ENCODE measurements around the gene MRTFB.
A peak's percentile ranks its signal among the peaks of the same experiment; 100 is the strongest.

MRTFB gene

DNA sequence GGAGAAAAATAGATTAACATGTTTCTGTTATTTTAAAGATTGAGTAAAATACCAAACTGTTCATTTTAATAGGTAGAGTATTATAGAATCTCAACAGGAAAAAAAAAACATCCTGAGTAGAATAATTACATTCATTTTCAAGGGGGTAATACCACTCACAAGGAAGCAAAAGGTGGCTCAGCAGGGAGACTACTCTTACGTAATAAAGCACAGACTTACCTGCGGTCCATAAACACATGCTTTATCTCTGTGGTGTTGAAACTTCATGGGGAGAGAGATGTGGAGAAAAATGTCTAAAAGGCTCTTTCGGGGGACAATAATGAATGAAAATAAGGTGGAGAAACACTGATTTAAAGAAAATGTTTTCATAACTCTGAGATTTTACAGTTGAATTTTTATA lies 171.7 kb downstream of the MRTFB start:
- DNase-seq = no peak

DNA sequence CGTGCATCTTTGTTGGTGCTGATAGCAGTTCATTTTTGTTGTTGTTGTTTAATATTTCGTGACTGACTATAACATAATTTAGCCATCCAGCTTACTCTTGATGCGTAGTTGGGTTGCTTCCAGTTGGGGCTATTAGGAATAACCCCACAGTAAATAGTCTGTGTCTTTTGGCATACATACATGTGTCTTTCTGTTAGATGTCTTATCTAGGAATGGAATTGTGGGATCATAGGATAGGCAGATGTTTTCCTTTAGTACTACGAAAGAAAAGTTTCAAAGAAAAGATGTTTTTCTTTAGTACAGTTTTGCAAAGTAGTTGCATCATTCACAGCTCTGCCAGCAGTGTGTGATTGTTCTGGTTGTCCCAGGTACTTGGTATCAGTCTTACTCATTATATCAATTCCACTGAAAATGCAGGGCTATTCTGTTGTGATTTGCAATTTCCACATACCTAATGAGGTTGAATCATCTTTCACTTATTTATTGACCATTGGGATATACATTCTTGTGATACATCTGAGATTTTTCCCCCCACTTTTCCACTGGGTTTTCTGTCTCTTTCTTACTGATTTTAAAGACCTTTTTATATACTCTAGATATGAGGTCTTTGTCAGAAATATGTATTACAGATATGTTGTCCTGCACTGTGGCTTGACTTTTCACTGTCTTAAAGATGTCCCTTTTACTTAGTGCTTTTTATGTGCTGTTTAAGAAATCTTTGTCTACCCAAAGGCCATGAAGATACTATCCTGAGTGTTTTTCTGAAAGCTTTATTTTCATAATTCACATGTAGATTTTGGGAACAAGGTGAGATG lies 173.3 kb downstream of the MRTFB start:
- no peak for DNase-seq

DNA sequence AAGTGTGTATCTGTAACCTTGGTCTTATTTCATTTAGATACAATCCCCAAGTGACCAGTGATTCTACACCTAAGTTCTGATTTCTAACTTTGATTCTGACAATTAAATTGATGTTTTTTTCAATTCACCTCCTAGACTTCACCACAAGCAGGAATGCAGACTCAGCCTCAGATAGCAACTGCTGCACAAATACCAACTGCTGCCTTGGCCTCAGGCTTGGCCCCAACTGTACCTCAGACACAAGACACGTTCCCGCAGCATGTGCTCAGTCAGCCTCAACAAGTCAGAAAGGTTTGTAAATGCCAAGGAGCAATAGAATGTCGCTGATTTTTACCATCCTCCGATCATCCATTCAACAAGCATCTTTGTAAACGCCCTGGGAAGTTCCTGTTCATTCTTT lies 177.7 kb downstream of the MRTFB start:
- DNase-seq = no peak

DNA sequence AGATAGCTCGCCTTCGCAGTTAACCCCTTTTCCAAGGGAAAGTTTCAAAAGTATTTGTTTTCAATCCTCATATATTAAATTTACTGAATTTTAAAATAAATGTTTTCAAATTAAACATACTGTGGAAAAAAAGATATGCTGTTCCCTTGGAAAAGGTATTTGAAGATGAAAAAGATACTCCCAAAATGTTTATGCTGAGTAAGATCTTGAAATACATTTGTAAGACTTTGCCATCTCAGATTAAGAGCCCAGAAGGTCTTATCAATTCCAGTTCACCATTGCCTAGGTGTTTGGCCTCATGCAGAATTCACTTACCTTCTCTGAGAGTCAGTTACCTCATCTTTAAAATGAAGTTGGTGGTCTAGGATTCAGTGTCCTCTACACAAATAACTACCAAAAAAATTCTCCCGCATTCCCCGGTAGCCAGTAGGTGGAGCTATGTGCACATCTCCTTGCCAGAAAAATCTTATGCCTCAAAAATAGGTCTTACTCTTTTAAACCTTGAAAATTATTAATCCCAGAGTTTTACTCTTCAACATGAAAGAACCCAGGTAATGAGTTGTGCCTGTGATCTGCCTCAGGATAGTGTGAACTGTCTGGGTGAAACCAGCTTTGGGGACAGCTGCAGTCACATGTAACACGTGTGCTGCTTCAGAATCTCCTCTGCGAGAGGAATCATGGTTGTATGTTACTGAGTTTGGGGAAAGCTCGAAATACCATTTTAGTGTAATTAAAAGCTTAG lies 178.3 kb downstream of the MRTFB start:
- DNase-seq = no peak

DNA sequence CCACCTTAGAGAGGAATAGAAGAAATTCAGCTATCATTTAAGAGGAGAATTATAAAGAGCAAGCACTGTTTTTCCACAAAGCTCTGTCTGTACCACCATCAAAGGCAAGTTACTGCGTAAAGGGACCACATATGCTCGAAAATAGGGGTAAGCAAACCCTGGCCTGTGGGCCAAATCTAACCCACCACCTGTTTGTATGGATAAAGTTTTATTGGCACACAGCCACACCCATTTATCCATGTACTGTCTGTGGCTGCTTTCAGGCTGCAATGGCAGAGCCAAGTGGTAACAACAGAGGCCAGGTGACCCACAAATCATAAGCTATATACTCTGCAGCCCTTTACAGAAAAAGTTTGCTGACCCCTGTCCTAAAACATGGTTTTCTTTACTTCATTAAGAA lies 180.3 kb downstream of the MRTFB start:
- DNase-seq = no peak

DNA sequence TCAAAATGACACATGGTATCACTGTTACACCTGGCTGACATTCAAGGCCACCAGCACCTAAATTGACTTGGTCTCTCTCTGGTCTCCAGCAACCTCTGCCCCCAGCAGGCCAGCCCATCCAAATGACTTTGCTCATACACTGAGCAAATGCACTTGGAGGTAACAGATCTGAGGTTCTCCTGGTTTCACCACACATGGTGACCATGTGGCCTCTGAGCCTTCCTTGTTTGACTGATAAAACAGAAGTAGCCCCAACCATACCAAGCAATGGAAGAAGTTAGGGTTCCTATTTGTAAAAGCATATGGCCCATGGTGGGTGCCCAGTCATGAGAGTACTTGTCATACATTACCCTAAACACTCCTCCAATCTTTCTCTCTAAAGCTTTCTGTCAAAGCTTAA lies 181.7 kb downstream of the MRTFB start:
- DNase-seq = no peak

DNA sequence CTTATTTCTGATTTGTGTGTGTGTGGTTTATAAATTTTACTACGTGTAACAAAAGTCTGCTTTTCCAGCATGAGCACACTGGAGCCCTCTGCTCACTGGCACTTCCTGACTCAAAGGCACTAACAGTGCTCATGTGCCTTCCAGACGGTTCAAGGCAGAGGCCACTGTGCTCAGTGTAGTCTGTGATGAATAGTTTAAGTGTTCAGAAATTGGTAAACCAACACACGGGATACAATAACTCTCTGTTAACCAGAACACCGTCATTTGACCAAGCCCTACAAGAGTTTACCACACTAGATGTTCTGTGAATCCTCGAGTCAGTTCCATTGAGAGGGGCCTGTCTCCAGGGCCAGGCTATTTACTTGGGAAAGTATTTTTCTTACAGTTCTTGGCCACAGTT lies 191.9 kb downstream of the MRTFB start:
- no peak for DNase-seq

DNA sequence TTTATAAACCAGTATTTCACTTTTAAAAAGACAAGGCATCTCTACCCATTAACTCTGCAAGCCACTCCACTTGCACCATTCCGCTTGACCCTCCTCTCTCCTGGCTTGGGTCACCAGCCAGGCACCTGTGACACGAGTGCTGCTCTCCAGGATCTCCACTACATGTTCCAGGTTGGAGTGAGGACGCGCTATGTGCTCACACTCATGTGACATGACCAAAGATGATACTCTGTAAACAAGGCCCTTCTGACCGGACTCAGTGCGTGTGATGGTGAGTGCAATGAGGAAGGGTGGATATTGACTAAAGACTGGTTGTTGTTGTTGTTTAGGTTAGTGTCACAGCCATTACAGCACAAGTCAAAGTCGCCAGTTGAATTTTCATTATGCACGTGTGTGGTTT lies 192.7 kb downstream of the MRTFB start:
- no peak for DNase-seq

DNA sequence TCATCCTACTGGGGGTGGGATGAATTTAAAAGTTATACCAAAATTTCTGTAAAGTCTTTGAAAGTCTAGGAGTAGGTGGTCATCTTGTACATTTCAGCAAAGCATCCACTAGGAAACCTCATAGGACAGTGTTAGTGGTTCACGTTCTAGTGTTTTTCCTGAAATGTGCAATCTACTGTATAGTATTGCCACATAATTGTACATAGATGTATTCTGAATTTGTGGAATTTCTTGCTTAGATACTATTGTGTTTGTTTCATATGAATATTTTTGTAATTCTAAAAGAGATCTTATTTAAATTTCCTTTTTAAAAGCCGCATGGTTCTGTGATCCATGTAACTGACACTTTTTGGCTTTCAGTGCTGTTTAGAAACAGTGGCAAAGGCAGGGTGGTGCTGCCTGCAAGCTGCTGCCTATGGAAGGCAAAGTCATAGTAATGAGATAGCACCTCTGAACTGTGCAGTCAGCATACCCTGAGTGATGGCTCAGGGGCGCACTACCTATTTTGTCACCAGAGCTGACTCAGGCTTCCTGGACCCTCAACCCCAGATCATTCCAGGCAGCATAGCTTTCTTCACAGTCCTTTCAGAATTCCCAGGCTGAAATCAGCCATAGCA lies 193.3 kb downstream of the MRTFB start:
- no peak for DNase-seq

DNA sequence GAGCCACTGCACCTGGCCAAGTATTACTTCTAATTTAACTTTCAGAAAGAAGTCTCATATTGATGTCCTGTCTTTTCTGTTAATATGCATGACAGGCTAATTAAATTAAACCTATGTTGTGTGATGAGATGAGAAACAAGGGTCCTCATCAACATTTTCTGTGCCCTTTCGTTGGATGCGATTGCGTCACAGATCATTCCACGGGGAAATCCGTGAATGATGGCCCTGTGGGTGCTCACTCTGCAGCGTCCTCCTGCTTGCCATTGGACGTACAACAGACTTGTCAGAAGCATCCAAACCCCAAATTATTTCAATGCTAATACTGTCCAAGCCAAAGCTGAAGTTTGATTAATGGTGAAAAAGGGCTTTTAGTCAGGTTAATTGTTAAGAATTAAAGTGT lies 197.0 kb downstream of the MRTFB start:
- no peak for DNase-seq

DNA sequence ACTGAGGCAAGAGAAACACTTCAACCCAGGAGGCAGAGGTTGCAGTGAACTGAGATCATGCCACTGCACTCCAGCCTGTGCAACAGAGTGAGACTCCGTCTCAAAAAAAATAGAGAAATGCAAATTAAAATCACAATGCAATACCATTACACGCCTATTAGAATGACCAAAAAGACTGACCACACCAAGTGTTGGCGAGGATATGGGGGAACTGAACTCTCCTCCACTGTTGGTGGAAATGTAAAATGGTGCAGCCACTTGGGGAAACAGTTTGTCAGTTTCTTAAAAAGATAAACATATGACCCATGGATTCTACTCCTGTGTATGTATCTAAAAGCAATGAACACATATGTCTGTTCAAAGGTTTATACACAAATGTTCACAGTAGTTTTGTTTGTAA lies 204.8 kb downstream of the MRTFB start:
- no peak for DNase-seq

DNA sequence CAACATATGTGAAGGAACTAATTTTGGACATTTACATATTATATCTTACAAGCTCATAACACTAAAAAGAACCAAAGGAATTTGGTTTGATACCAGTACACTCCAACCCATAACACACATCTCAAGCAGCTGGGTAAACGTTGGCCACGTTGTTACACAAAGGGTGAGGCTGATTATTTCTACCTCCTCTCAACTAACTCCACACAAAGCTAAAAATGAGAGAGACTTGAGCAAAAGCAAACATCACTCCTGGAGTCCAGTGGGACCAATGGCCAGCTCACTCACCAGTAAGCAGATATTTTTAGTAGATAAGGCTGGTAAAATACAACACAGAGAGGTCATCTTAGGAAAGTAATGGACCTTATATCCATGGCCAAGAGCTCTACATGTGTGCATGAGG lies 207.6 kb downstream of the MRTFB start:
- no peak for DNase-seq

DNA sequence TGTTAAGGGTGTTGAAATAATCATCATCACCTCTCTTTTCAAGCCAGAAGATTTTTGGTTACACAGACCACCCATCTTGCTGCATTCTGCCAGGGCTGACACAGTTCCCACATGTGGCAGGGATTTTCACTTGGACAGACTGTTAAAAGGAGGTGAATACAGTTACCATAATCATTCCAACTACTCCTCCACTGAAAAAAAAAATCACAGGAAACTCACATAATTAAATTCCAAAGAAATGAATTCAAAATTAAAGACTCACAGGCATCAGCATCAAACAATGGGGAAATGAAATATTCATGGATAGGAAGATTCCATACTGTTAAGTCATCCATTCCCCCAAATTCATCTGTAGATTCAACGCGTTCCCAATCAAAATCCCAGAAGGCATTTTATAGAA lies 209.4 kb downstream of the MRTFB start:
- no peak for DNase-seq

DNA sequence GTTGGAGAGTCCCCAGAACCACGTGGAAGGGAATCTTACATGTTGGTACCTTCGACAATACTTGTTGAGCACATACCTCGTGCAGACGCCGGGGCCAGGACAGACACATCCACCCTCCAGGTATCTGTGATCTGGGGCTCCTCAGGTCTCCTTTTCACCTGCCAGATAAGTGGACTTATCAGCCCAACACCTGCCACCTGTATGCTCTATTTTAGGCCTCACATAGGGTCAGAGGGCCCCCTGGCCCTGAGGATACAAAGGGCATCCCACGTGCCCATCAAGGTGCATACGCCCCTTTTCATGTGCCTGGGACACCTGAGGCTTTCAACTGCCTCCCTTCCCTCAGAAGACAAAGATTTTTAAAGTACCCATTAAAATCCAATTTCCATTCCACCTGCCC lies 212.7 kb downstream of the MRTFB start:
- no peak for DNase-seq

DNA sequence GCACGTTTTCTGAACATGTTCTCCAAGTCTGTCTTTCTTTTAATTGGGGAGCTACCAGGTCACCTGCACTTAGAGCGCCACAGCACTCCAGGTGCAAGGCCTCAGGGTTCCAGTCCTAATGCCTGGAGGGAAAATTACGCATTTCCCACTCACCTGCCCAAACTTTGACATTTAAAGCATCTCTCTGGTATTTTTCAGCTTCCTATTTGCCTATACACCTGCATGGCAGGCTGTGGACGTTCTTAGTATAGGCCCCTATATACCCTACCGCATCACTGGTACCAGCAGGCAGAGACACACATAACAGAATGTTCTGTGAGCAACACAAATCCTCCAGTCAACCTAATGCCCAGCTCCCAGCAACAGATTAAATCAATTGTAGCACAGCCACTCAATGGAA lies 213.3 kb downstream of the MRTFB start:
- no peak for DNase-seq

DNA sequence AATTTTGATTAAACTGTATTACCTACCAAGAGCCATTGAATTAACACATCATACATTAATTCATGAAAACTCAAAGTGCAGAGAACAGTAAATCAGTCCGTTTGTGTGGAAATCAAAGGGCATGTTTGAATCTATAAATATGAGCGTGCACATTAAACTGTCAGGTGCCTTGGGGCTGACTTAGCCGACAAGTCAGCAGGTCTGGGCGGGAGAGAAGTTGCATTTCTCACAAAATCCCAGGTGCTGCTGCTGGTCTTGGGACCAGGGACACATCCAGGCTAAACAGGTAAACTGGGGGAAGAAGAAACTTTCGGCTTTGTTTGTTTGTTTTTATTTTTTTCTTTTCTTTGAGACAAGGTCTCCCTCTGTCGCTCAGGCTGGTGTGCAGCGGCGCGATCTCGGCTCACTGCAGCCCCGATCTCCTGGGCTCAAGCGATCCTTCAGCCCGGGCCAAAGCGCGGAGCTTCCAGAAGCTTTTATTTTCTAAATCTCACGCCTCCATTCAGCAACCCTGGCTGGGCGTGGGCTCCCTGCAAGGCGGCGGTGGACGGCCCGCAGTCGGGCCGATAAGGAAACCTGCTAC lies 213.9 kb downstream of the MRTFB start:
- DNase-seq = no peak

DNA sequence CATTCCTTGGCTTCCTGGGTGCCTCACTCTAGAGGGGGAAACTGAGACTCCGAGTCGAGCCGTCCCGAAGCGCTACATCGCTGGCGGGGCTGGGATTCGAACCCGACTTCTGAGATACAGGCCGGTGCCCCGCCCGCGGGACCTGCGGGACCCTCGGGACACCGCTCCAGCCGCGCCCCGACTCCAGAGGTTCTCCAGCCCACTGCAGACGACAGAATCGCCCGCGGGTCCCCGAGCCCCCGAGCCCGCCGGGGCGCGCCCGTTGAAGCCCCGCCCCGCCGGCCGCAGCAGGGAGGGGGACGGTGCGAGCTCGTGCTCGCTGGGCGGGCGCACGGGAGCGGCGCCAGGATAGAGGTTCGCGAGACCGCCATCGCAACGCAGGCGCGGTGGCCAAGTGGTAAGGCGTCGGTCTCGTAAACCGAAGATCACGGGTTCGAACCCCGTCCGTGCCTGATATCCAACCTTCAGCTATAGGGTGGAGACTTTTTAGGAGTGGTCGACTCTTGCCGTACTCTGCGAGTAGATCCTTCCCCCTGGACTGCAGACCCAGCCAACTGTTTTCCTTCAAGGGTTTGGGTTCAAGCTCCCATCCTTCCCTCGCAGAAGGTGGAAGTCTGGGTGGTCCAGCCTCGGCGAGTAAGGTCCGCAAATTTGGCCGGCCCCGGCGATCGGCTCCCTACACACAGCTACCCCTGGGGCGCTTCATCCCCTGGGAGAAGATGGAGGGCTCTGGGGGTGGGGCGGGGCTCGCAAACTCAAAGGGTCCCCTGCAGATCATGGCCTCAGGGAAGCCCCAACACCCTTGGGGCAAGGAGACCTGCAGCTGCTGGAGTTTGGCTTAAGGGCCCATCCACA lies 214.6 kb downstream of the MRTFB start:
- DNase-seq = peak; percentile 28

DNA sequence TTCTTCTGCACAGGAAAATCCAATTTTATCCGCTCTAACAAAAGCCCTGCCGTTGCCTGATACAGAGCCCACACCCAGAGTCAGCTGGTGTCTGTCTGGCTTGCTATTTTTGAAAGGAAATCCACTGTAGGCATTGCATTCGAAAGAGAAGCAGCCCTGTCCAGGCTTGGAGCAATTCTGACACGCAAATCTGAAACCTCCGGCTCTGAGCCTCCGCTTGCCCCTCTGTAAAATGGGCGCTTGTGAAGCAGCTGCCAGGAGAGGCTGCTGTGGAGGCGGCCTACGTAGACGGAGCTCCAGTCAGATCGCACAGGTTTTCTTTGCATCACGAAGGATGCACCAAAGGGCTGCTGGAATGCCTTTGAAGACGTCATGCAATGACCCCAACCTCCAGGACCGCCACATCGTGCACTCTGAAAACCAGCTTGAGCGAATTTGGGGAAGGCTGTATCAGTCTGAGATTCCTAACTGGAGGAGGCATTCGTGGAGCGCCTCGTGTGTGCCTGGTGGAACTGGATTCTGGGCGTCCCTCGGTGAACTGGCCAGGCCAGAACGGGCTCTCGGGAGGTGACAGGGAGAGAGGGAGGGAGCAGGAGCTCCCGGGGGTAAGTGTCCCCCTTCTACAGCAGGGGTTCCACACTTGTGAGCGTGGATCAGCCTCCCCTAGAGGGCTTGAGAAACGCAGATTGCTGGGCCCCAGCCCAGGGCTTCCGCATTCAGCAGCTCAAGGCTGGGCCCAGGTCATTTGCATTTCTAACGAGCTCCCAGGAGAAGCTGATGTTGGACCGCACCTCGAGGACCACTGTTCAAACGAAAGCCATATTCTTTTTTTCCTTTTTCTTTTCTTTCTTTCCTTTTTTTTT lies 215.5 kb downstream of the MRTFB start:
- DNase-seq = no peak

DNA sequence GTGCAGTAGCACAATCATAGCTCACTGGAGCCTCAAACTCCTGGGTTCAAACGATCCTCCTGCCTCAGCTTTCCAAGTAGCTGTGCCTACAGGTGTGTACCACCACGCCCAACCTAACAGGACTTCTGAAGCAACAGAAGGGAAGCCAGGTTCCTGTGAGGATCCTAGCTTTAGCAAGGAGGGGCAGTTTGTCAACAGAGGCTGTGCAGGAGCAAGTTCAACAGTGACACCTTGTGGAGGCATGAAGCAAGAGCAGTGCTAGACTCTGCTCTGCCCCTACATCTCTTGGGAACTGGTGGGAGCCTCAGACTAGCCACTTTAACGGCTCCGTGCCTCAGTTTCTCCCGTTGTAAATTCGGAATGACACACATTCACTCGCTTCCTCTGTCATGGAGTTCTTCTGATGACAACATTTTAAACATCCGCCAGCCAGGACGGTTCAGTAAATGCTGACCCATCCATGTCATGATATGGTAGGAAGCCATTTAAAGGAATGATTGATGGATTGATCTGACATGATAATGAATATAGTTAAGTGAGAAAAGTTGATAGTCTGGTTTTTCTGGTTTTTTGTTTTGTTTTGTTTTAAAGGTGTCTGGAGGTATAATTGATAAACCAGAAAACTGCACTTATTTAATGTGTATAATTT lies 218.7 kb downstream of the MRTFB start:
- no peak for DNase-seq

DNA sequence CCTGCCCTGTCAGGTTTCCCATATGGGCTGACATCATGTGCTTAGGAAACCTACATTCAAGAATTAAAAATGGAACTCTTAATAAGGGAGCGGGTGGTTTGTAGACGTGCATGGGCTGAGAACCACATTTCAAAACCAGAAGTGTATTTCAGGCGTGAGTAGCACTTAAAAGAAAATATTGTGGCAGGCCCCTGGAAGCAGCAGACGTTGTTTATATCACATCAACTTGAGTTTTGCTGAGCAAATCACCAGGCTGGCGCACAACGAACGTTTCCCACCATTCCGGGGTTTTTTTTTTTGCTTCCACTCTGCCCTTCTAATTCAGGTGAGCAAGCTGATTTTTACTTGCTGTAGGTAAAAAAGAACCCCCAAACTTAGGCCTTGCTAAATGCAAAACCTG lies 220.2 kb downstream of the MRTFB start:
- no peak for DNase-seq

All from NCI-H187 treated with DMSO at 0.1 percent for 48 hours (cell line).